ENCODE results near the gene SEC23A. TPM values are rescaled to one million over a fixed set of nuclear protein-coding genes. Genes with fewer than 3 reads are reported as not detected.
A peak's percentile ranks its signal among the peaks of the same experiment; 100 is the strongest.

Gene SEC23A
- total RNA-seq, 1 experiment from 2014 or later = 42.0 TPM

DNA sequence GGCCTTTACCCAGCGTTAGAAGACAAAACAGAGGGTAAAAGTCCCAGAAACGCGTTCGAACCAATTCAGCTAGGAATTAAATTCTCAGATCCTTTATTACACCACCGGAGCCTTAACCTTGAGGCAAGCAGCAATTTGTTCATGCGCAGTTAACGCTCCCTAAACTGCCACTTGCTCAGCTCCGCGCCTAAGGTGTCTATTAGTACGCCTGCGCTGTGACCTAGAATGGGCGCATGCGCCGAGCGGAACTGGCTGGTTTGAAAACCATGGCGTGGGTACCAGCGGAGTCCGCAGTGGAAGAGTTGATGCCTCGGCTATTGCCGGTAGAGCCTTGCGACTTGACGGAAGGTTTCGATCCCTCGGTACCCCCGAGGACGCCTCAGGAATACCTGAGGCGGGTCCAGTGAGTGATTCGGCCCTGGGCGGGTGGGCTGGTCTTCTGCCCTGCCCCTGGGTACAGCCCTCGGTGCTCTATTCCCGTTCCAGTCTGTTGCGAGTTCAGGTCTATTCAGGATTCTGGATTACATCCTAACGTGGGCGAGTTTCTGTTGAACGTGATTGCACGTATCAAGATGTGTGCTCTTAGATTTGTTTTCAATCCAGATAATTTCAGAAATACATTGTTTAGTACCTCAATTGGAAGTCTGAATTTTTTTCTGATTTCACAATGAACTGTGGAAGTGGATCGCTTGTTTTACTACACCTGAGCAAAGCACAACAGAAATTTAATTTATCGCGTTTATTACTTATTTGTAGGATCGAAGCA is 11.2 kb upstream of the SEC23A start, which contains the start of gene GEMIN2:
TSS of gene GEMIN2 (plus strand) at position 251 of the 766 bp plus-strand sequence. CDS start at position 267, 16 bp downstream.
- peak within 1 kb of the TSS; percentile 66 for H3K27ac ChIP-seq
- H3F3A ChIP-seq (ENCODE audit: insufficient read depth, low read depth) = peaks cover 6% of the 10 kb centered on the region
- no peaks in the 10 kb centered on the region for H4K20me1 ChIP-seq (ENCODE audit: insufficient read depth)
- H2AFZ ChIP-seq = peak within 1 kb of the TSS; percentile 89
- peak; percentile 82 to 84 for DNase-seq
- H3K9me3 ChIP-seq (ENCODE audit: insufficient read depth, low read depth) = no peaks in the 10 kb centered on the region
- peak within 1 kb of the TSS; percentile 69 for H3K4me3 ChIP-seq
- H3K36me3 ChIP-seq (ENCODE audit: low read depth) = no peaks in the 10 kb centered on the region
- TF ChIP-seq EZH2 (IDR thresholded peaks at IDR 0.05; ENCODE audit: low read depth) = no peak
- TF ChIP-seq, protein P1, sequence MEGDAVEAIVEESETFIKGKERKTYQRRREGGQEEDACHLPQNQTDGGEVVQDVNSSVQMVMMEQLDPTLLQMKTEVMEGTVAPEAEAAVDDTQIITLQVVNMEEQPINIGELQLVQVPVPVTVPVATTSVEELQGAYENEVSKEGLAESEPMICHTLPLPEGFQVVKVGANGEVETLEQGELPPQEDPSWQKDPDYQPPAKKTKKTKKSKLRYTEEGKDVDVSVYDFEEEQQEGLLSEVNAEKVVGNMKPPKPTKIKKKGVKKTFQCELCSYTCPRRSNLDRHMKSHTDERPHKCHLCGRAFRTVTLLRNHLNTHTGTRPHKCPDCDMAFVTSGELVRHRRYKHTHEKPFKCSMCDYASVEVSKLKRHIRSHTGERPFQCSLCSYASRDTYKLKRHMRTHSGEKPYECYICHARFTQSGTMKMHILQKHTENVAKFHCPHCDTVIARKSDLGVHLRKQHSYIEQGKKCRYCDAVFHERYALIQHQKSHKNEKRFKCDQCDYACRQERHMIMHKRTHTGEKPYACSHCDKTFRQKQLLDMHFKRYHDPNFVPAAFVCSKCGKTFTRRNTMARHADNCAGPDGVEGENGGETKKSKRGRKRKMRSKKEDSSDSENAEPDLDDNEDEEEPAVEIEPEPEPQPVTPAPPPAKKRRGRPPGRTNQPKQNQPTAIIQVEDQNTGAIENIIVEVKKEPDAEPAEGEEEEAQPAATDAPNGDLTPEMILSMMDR (conservative IDR thresholded peaks at IDR 0.05) = no peak
- no peaks in the 10 kb centered on the region for H3K9me2 ChIP-seq (ENCODE audit: insufficient read depth)
- H3K27me3 ChIP-seq (ENCODE audit: insufficient read depth, low read depth) = no peaks in the 10 kb centered on the region
- POLR2A ChIA-PET (ENCODE audit: unreplicated experiment) = interaction anchor here (0.5 to 0.8 kb wide), 4 partner anchors 9 to 152 kb away, joined by 4 to 12 read pairs (median 6); partner anchors contain the start of gene TRAPPC6B
- H3K4me2 ChIP-seq = peak within 1 kb of the TSS; percentile 96
- TSS peak; percentile 60 for BruUV-seq (replicated peaks)
- peaks cover 14% of the 10 kb centered on the region for H3K79me2 ChIP-seq (ENCODE audit: low read depth)
- CTCF ChIA-PET = no interaction called here
- H3K4me1 ChIP-seq (replicated peaks; ENCODE audit: insufficient read depth) = peaks cover 11% of the 10 kb centered on the region; the same call in 1 of the 2 replicates
- intact Hi-C loops (cut with micrococcal nuclease; ENCODE audit: unreplicated experiment) = no loop called here

DNA sequence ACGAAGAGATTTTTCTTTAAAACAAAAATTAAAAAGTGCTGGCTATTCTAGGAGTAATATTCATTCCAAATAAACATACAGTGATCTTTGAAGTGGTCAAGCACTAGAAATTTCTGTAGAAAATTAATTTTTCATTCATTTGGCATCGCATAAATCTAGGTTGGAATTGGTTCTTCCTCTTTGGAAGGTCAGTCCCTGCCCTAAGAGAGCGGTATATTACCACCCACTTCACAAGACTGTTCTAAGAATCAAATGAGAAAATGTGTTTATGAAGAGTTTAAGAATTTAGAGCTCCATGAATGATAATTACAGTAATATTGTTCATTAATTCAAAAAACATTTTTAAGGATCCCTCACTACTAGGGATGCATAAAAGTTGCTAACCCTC is 10.6 kb upstream of the SEC23A start:
- H3K9me2 ChIP-seq (ENCODE audit: insufficient read depth) = no peaks in the 10 kb centered on the region
- H3K4me2 ChIP-seq = peak overlapping the region; percentile 96
- intact Hi-C loops (cut with micrococcal nuclease; ENCODE audit: unreplicated experiment) = no loop called here
- no peaks in the 10 kb centered on the region for H3K9me3 ChIP-seq (ENCODE audit: insufficient read depth, low read depth)
- no peaks in the 10 kb centered on the region for H3K27me3 ChIP-seq (ENCODE audit: insufficient read depth, low read depth)
- POLR2A ChIA-PET (ENCODE audit: unreplicated experiment) = interaction anchor here (0.5 to 0.8 kb wide), 4 partner anchors 10 to 284 kb away, joined by 4 to 13 read pairs (median 9); partner anchors contain the start of gene TRAPPC6B
- peak overlapping the region; percentile 69; the same call in 1 of the 2 replicates for H3K4me3 ChIP-seq
- no peaks in the 10 kb centered on the region for H4K20me1 ChIP-seq (ENCODE audit: insufficient read depth)
- CTCF ChIA-PET = no interaction called here
- no peak for DNase-seq
- H3K4me1 ChIP-seq (replicated peaks; ENCODE audit: insufficient read depth) = peaks cover 11% of the 10 kb centered on the region; the same call in 1 of the 2 replicates
- peak overlapping the region; percentile 89 for H2AFZ ChIP-seq
- H3K36me3 ChIP-seq (ENCODE audit: low read depth) = no peaks in the 10 kb centered on the region
- H3K79me2 ChIP-seq (ENCODE audit: low read depth) = peaks cover 14% of the 10 kb centered on the region
- peaks cover 6% of the 10 kb centered on the region for H3F3A ChIP-seq (ENCODE audit: insufficient read depth, low read depth)
- H3K27ac ChIP-seq = peak overlapping the region; percentile 66
- TF ChIP-seq, protein P1 (conservative IDR thresholded peaks at IDR 0.05) = no peak
- no peak for TF ChIP-seq EZH2 (IDR thresholded peaks at IDR 0.05; ENCODE audit: low read depth)
- BruUV-seq (replicated peaks) = TSS peak; percentile 69

DNA sequence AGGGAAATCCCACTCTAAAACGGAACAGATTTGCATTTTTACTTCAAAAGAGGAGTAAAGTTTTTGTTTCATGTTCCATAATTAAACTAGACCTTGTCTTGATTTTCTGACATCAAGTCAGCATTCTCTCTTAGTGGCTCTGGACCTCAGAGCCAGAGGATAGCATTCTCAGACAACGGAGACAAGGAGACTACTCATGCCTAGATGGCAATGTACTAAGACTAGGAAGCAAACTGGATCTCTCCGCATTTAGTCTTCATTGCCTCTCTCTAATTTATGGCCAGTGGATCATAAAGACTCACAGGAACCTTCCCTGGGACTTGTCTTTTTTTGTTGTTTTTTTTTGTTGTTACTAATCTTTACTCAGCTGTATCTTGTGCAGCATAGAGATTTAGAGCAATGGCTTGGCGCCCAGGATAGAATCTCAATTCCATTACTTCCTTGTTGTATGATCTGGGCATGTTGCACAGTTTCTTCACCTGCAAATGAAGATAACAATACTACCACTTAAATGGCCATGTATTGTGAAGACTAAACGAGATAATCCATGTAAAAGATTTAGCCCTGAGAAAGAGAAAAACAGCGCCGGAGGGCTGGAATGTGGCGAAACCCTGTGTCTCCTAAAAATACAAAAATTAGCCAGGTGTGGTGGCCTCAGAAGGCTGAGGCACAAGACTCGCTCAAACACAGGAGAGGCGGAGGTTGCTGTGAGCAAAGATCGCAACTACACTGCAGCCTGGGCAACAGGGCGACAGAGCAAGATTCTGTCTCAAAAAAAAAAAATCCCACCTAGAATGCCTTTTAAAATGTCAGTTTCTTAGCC is 7.1 kb upstream of the SEC23A start:
- intact Hi-C loops (cut with micrococcal nuclease; ENCODE audit: unreplicated experiment) = loop anchor here (5.0 to 10.0 kb wide), 2 partner anchors 65 to 257 kb away; partner anchors contain the start of genes PNN and TRAPPC6B
- no TSS peak for BruUV-seq (replicated peaks)
- CTCF ChIA-PET = interaction anchor here (0.6 kb wide), 3 partner anchors 12 to 1221 kb away, joined by 3 read pairs; no protein-coding TSS in a partner anchor
- Histone ChIP-seq H3K4me2 (no peak overlapping the region), H3K79me2 (ENCODE audit: low read depth) (peaks cover 7% of the 10 kb centered on the region), H3K9me3 (ENCODE audit: insufficient read depth, low read depth) (no peaks in the 10 kb centered on the region), H4K20me1 (ENCODE audit: insufficient read depth) (no peaks in the 10 kb centered on the region), H3F3A (ENCODE audit: insufficient read depth, low read depth) (peaks cover 6% of the 10 kb centered on the region), H3K4me1 (replicated peaks; ENCODE audit: insufficient read depth) (peaks cover 9% of the 10 kb centered on the region; the same call in 1 of the 2 replicates), H3K9me2 (ENCODE audit: insufficient read depth) (no peaks in the 10 kb centered on the region), H3K4me3 (no peak overlapping the region), H3K36me3 (ENCODE audit: low read depth) (no peaks in the 10 kb centered on the region), H3K27ac (no peak overlapping the region), H2AFZ (no peak overlapping the region), H3K27me3 (ENCODE audit: insufficient read depth, low read depth) (no peaks in the 10 kb centered on the region)
- POLR2A ChIA-PET (ENCODE audit: unreplicated experiment) = no interaction called here
- TF ChIP-seq, protein P1 (conservative IDR thresholded peaks at IDR 0.05) = no peak
- TF ChIP-seq EZH2 (IDR thresholded peaks at IDR 0.05; ENCODE audit: low read depth) = no peak
- no peak for DNase-seq

All from PC-9 (cell line).